ENCODE measurements around the gene PRPF8.

PRPF8 gene

DNA sequence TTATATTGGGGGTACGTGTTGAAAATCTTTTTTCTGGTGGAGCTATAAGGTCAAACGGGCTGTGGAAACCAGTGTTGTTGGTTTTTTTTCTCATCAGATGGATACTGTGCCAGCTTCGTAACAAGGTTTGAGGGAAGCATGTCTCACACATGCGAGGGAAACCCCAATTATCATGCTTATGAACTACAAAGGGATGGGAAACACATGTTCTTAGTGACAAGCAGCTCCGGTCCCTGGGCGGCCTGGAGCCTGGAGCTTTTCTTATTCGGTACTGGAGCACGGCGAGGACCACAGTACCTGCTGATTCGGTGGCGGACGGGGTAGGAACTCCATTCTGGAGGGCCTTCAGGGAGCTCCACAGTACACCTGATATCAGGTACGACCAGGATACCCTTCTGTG lies 68.6 kb downstream of the PRPF8 start:
- TF ChIP-seq, protein P1, sequence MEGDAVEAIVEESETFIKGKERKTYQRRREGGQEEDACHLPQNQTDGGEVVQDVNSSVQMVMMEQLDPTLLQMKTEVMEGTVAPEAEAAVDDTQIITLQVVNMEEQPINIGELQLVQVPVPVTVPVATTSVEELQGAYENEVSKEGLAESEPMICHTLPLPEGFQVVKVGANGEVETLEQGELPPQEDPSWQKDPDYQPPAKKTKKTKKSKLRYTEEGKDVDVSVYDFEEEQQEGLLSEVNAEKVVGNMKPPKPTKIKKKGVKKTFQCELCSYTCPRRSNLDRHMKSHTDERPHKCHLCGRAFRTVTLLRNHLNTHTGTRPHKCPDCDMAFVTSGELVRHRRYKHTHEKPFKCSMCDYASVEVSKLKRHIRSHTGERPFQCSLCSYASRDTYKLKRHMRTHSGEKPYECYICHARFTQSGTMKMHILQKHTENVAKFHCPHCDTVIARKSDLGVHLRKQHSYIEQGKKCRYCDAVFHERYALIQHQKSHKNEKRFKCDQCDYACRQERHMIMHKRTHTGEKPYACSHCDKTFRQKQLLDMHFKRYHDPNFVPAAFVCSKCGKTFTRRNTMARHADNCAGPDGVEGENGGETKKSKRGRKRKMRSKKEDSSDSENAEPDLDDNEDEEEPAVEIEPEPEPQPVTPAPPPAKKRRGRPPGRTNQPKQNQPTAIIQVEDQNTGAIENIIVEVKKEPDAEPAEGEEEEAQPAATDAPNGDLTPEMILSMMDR (conservative IDR thresholded peaks at IDR 0.05; ENCODE audit: low read length): no peak
- no peak for DNase-seq (ENCODE audit: low read depth)
- H3K4me3 ChIP-seq (ENCODE audit: low read length): no peak overlapping the region

DNA sequence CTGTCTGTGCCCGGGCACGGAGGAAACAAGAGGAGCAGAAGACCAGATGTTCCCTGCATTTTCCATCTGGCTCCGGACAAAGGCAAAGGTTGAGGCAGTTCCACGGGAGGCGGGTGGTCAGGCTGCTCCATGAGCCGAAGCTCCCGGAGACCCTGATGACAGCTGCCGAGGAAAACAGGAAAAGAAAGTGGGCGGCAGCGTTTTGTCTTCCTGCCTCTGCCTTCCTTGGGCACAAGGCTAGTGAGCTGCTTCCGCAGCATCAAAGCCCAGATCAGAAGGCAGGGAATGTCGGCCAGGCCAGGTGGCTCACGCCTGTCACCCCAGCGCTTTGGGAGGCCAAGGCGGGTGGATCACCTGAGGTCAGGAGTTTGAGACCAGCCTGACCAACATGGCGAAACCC lies 72.3 kb downstream of the PRPF8 start:
- TF ChIP-seq, protein P1 (conservative IDR thresholded peaks at IDR 0.05; ENCODE audit: low read length): no peak
- no peak for DNase-seq (ENCODE audit: low read depth)
- H3K4me3 ChIP-seq (ENCODE audit: low read length): no peak overlapping the region

DNA sequence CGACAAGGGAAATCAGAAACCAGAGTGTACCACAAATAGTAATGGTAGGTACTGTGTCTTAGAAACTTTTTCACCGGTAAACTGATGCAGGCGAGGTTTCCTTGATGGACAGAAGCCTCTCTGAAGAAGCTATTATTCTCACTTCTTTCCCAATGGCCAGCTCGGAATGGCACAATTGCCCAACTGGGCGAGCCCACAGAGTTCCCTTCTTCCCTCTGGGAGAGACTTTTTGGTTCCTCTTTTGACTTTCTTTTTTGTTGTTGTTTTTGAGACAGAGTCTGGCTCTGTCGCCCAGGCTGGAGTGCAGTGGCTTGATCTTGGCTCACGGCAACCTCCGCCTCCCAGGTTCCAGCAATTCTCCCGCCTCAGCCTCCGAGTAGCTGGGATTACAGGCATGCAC lies 73.0 kb downstream of the PRPF8 start:
- no peak for DNase-seq (ENCODE audit: low read depth)
- TF ChIP-seq, protein P1 (conservative IDR thresholded peaks at IDR 0.05; ENCODE audit: low read length): no peak
- no peak overlapping the region for H3K4me3 ChIP-seq (ENCODE audit: low read length)

DNA sequence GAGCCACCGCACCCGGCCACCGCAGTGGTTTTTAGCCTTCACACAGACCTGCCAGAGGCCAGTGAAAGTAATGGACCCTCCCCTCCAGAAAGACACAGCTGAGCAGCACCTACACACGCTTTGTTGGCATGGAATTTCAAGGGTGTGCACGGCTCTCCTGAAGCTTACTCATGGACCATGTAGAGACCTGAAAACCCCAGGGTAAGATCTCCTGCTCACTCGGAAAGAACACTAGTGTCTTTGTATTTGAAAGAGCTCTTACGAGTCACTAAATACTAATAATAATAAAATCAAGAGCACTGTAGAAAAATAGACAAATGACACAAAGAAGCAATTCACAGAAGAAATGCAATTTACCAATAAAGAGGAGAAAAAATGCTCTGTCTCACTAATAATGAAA lies 76.0 kb downstream of the PRPF8 start:
- no peak for DNase-seq (ENCODE audit: low read depth)
- TF ChIP-seq, protein P1 (conservative IDR thresholded peaks at IDR 0.05; ENCODE audit: low read length): no peak
- no peak overlapping the region for H3K4me3 ChIP-seq (ENCODE audit: low read length)

DNA sequence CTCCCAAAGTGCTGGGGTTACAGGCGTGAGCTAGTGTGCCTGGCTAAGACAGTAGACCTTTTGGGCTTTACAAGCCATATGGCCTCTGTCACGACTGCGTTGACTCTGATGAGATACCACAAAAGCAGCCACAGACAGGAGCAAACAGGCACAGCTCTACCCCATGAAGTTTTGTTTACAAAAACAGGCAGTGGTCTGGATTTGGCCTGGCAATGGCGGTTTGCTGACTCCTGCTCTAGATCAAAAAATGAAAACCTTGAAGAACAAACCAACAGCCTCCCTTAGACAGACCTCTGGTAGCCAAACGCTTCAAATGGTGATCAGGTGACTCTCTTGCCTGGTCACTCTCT lies 76.7 kb downstream of the PRPF8 start:
- TF ChIP-seq, protein P1 (conservative IDR thresholded peaks at IDR 0.05; ENCODE audit: low read length): no peak
- no peak overlapping the region for H3K4me3 ChIP-seq (ENCODE audit: low read length)
- no peak for DNase-seq (ENCODE audit: low read depth)

DNA sequence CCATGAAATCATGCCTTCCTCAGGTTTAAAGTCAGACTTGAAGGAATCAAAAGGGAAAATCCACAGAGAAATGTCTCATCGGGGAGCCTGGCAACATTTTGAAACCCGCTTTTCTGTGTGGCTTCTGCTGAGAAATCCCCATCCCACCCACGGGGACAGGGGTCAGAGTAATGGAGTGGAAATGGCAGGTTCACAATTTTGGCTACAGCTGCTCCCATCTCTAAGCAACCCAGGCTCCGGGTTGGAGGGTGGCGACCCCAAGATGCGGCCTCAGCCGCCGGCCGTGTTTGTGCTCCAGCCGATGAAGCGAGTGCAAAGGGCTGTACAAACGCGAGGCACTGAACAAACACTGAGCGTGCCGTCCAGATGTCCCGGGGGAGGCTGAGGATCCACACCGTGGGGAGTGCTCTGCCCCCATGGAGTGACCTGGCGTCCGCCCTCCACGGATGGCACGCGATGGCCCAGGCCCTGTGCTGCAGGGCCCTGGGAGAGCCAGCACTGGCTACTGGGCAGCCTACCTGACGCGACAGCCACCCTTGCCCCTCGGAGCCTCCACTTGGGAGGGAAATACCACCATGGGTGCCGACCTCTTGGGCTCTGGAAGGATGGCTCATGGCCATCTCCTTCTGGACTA lies 78.2 kb downstream of the PRPF8 start:
- H3K4me3 ChIP-seq (ENCODE audit: low read length): no peak overlapping the region
- TF ChIP-seq, protein P1 (conservative IDR thresholded peaks at IDR 0.05; ENCODE audit: low read length): no peak
- DNase-seq (ENCODE audit: low read depth): no peak

DNA sequence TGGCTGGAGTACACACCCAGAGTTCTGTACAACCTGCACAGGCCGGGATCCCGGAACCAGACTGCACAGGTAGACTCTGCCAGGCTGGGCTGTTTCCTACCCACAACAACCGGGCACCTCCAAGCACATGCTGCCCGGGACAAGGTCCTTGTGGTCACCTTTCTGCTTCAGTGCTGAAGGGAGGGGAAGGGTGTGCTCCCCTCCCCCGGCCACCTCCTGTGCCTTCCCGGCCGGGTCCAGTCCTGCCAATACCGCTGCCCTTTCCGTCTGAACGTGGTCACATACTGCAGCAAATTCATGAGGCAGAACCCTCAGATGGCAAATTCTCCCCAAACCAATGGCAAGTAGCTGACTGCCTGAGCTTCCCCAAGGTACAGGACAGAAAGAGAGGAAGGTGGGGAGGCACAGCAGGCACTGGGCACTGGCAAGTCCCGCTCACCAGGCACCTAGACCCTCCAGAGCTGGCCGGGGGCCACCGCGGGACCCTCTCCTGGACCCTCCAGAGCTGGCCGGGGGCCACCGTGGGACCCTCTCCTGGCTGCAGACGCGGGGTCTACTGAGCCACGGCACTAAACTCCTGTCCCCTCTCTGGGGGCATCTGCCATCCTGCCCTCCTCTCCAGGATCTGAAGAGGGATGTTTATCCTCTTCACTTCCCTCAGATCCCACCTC lies 78.9 kb downstream of the PRPF8 start:
- TF ChIP-seq, protein P1 (conservative IDR thresholded peaks at IDR 0.05; ENCODE audit: low read length): no peak
- H3K4me3 ChIP-seq (ENCODE audit: low read length): no peak overlapping the region
- DNase-seq (ENCODE audit: low read depth): no peak
